Fibroblast of the conjunctiva (primary cell): Measurements from ENCODE around the gene KCNQ1.

Experiments used
- DNase-seq: peaks from one replicate; pipeline ENCODE4 v3.0.0-alpha.2; 2010; ENCODE audit warnings: low read depth

Gene KCNQ1, protein sequence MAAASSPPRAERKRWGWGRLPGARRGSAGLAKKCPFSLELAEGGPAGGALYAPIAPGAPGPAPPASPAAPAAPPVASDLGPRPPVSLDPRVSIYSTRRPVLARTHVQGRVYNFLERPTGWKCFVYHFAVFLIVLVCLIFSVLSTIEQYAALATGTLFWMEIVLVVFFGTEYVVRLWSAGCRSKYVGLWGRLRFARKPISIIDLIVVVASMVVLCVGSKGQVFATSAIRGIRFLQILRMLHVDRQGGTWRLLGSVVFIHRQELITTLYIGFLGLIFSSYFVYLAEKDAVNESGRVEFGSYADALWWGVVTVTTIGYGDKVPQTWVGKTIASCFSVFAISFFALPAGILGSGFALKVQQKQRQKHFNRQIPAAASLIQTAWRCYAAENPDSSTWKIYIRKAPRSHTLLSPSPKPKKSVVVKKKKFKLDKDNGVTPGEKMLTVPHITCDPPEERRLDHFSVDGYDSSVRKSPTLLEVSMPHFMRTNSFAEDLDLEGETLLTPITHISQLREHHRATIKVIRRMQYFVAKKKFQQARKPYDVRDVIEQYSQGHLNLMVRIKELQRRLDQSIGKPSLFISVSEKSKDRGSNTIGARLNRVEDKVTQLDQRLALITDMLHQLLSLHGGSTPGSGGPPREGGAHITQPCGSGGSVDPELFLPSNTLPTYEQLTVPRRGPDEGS

GRCh38 chr11:2444821-2445745, at the start of gene KCNQ1:
Gene KCNQ1 (plus strand): TSS chr11:2445008. CDS start chr11:2445099, 91 bp downstream.
- DNase-seq: no peak

DNA sequence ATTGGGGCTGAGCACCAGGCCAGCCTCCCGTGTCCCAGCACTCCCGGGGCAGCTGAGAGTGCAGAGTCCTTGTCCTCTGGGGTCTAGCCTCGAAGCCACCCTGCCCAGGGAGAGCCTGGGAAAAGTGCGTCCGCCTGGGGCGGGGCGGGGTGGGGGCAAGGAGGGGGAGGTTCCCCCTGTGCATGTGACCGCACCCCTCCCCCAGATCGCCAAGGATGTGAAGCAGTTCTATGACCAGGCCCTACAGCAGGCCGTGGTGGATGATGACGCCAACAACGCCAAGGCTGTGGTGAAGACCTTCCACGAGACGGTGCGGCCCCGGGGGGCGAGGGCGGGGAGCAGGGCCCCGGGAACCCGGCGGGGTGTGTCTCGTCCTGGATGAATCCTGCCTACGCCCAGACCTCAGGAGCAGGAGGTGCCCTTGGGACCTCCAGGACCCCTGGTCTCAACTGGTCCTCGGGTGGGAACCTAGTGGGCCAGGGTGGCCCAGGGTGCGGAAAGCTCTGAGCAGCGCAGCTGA, 49.5 kb upstream of the KCNQ1 start:
- no peak for DNase-seq

- DNase-seq: no peak
These were observed 49.0 kb upstream of the KCNQ1 start for GRCh38 chr11:2395856-2396255.

GRCh38 chr11:2396471-2396870, 48.3 kb upstream of the KCNQ1 start:
- no peak for DNase-seq

GRCh38 chr11:2397005-2397404, 47.8 kb upstream of the KCNQ1 start:
- DNase-seq: no peak

DNA sequence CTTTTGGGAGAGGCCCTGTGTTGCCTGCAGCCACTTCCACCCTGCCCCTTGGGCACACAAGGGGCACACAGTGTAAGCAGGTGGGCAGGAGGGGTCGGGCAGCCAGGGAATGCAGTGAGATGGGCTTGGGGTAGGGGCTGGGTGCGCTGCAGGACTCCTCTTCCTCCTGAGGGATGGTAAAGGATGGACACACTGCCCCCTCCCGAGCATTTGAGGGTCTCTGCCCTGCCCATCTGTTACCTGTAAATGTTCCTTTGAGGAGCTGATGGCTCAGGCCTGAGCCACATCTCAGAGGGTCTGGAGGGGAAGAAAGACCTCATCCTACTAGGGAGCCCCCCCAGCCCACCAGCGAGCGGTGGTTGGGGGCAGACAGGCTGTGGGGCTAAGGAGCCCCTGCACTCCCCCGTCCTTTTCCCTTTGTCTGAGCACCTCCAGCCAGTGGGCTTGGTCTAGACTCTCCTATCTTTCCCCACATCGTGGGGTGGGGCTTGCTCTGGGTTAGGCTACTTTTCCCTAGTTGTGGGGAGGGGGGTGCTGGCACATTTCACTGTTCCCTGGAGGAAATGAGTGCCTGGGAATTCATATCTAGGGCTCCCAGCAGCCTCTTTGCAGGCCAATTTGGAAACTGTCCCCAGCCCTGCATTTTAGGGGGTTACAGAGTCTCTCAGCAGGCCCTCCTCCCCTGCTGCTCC, 46.0 kb upstream of the KCNQ1 start:
- DNase-seq: no peak

DNA sequence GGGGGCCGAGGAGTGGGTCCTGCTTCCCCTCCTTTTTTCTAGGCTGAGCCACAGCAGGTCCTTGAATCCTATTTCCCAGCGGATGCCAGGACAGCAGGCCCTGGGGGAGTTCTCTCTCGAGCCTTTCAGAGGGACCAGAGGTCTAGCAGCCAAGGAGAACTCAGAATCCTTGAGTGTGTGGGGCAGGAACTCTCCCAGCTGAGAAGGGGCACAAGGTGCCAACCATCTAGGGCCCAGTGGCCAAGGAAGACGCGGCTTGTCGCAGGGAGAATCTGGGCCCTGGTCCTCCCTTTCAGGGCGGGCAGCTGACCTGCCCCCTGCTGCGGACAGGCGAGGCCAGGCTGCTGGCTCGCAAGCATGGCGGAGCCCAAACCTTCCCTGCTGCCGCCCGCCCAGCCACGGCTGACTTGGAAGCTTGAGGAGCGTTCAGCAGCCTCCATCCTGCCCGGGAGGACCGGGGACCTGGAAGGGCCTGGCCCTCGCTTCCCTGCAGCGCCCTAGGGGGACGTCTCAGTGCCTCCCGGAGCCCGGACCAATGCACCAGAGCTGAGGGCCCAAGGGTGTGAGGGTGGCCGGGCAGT, 45.2 kb upstream of the KCNQ1 start:
- no peak for DNase-seq

DNA sequence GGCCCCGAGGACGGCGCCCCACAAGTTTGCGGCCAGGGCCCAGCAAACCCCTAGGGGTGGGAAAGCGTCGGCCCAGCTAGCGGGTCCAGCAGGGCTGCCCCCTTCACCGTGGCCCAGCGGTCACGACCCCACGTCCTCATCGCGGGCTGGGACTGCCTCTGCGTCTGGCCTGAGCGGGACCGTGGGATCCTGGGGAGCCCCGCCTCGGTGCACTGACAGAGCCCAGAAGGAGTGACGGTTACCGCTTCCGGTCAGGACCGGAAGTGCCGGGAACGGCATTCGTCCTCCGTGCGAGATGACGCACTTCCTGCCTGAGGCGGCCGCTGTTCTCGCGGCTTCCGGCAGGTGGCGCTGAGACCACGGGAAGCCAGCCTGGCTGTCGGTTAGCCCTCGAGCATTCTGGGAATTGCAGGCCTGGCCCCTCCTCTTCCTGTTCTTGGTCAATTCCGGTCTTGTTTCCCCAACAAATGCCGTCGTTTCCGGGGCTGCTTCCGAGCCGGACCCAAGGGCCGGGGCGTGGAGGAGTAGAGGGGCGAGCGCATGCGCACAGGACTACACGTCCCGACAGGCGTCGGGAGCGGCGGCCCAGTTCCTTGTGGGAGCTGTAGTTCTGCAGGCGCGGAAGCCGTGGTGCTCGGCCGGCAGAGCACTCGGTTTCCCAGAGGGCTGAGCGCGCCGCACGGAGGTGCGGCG, 44.6 kb upstream of the KCNQ1 start, which contains the start of gene TSSC4:
Gene TSSC4 (plus strand): TSS at position 682 of the 693 bp plus-strand sequence. CDS start 1,884 bp downstream, outside the sequence.
- peak; percentile 100 for DNase-seq

- no peak for DNase-seq
These were observed 43.9 kb upstream of the KCNQ1 start for GRCh38 chr11:2400762-2401435.

DNA sequence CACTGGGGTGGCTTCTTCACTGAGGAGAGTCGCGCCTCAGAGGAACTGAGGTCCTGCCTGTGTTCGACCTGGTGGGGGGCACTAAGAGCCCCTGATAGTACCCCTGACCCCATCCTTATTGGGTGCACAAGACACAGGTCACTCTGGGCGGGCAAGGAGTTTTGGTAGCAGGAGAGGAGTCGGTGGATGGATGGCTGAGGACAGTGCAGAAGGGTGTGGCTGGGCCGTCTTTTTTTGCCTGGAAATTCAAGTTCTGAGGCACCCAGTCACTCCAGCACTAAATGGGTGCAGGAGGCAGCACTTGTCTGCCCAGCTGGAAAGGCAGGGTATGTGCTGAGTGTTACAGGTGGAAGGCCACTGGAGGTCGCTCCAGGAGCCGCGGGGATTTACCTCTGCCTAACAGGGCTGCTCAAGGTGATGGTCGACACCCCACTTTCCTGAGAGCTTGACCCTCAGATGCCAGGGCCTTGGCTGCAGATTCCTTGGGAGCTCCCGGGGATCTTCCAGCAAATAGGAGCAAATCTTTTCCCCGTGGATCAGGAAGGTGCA, 43.3 kb upstream of the KCNQ1 start:
- no peak for DNase-seq

- DNase-seq: no peak
These were observed 42.7 kb upstream of the KCNQ1 start for GRCh38 chr11:2402106-2402505.

DNA sequence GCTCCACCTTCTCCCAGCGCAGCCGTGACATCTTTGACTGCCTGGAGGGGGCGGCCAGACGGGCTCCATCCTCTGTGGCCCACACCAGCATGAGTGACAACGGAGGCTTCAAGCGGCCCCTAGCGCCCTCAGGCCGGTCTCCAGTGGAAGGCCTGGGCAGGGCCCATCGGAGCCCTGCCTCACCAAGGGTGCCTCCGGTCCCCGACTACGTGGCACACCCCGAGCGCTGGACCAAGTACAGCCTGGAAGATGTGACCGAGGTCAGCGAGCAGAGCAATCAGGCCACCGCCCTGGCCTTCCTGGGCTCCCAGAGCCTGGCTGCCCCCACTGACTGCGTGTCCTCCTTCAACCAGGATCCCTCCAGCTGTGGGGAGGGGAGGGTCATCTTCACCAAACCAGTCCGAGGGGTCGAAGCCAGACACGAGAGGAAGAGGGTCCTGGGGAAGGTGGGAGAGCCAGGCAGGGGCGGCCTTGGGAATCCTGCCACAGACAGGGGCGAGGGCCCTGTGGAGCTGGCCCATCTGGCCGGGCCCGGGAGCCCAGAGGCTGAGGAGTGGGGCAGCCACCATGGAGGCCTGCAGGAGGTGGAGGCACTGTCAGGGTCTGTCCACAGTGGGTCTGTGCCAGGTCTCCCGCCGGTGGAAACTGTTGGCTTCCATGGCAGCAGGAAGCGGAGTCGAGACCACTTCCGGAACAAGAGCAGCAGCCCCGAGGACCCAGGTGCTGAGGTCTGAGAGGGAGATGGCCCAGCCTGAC, 41.7 kb upstream of the KCNQ1 start:
- DNase-seq: no peak

- DNase-seq: no peak
These were observed 40.0 kb upstream of the KCNQ1 start for GRCh38 chr11:2404735-2405196.

DNA sequence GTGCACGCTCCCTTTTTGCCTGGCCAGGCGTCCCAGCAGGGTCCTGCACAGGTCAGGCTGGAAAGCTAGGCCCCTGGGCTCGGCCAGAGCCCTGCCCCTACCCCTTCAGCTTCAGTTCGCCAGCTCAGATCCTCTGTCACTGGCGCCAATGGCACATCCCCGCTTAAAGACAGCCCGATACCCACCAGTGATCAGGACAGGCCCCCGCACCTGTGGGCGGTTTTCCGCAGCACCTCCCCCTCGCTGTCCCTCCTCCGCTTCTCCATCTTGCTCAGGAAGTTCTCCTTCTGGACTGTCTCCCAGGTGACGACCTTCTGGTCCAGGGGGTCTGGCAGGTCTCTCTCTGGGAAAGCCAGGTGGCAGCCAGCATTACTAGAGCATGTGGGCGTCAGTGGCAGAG, 38.4 kb upstream of the KCNQ1 start:
- no peak for DNase-seq

GRCh38 chr11:2406878-2407410, 37.9 kb upstream of the KCNQ1 start:
- no peak for DNase-seq

- DNase-seq: no peak
These were observed 36.1 kb upstream of the KCNQ1 start for GRCh38 chr11:2408671-2409070.

DNA sequence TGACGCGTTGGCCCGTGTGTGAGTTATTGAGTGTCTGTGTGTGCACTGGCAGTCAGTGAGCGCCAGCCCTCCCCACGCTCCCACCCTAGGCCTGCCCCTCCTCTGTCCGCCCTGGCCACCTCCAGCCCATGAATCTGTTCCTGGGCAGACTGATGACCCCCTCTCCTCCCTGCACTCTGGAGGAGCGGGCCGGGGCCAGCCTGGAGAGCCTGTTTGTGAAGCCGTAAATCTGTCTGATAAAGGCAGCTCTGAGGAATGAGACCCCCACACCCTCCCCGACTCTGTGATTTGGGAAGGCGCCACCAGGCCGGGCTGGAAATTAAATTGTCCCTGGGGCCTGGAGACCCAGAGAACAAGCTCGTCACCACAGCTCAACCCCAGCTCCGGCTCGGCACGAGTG, 35.7 kb upstream of the KCNQ1 start:
- no peak for DNase-seq
